Glomerular endothelial cell (primary cell): ENCODE results near the gene FRAS1. TPM values are rescaled to one million over a fixed set of nuclear protein-coding genes. Genes with fewer than 3 reads are reported as not detected.
"Not testable (repeated sequence)": the region's sequence is repeated elsewhere in the genome, so short reads cannot be mapped to it uniquely, and the experiment has no call there.

Source experiments
- DNase-seq: peaks from one replicate; pipeline ENCODE4 v3.0.0-alpha.2; 2011; ENCODE audit warnings: low read depth, low spot score; ENCODE audit errors: extremely low read depth
- total RNA-seq: library from RNA; depleted of rRNA; stranded (reverse); fragments of >200 nt; gene quantifications from 2 replicates; pipeline ENCODE4 v1.2.3, GENCODE V29; 2015

FRAS1 gene
- total RNA-seq, 1 donor from 2014 or later: 7.2 TPM

GRCh38 chr4:78320349-78320935, 263.3 kb downstream of the FRAS1 start:
- DNase-seq: no peak

GRCh38 chr4:78322032-78322431, 264.9 kb downstream of the FRAS1 start:
- no peak for DNase-seq

DNA sequence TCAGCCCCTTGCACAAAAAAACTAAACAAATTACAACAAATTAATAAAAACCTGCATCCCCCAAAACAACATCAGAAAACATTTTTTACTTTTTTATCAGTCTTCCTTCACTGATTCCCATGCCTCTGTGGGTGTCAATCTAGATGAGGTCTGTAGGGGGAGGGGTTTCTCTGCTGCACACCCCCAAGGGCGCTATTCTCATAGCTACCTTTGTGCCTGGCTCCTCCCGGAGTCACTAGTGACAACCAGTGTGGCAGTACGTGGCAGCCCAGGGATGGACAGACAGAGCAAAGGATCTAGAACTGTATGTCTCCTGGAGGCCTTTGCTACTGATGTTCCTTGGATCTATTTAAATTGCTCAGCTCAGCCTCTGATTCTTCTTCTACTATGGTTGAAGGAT, 266.3 kb downstream of the FRAS1 start:
- no peak for DNase-seq

DNA sequence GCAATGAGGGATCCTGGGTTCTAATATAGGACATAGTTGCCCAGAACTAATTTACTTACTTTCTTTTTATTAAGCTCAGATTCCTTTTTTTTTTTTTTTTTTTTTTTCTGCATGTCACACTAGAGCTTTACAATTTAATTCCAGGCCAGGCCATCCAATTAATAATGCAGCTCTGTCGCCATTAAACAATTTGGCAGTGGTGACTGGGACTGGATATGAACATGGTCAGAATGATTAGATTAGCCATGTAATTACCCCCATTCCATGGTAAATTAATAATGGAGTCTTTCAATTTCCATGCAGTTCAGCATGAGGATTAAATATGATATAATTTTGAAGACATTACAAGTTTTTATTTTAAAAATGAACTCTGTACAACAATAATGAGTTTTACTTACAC, 267.5 kb downstream of the FRAS1 start:
- no peak for DNase-seq

- DNase-seq: no peak
Measured at GRCh38 chr4:78325271-78326157, 268.4 kb downstream of the FRAS1 start.

DNA sequence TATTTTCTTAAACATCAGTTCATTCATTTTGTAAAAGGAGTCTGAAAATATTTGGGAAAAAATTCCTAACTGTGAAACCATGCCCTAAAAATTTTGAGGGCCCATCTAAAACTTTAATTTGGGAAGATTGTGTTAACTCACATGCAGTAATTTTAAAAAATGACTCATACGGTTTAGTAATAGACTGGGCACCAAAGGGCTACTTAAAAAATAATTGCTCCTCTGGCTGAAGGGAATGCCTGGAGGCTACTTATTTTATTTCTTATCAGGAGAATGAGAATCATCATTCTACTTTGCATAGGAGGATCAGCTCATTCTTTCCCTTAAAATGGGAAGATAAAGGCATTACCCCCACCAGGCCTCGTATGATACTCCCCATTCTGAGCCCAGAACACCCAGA, 271.5 kb downstream of the FRAS1 start:
- not testable (repeated sequence) for DNase-seq

- DNase-seq: no peak
Measured at GRCh38 chr4:78331186-78331585, 274.1 kb downstream of the FRAS1 start.

GRCh38 chr4:78331965-78332364, 274.8 kb downstream of the FRAS1 start:
- DNase-seq: no peak

DNA sequence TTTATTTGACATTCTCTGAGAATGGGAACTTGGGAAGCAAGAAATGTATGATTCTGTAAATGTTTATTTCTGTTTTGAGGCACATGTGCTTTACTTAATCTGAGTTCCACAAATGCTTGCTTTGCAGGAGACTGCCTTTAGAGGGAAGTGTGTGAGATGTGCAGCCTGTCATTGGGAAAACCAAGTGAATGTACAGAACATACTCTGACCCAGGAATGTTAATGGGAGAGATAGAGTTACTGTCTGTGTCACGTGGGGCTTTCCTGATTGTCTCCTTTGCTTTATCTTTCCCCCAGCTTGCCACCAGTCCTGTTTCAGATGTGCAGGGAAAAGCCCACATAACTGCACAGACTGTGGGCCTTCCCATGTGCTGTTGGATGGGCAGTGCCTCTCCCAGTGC, 275.9 kb downstream of the FRAS1 start:
- DNase-seq: no peak

GRCh38 chr4:78336093-78336943, 279.2 kb downstream of the FRAS1 start:
- DNase-seq: no peak

- DNase-seq: no peak
Measured at GRCh38 chr4:78337244-78338020, 280.3 kb downstream of the FRAS1 start.

DNA sequence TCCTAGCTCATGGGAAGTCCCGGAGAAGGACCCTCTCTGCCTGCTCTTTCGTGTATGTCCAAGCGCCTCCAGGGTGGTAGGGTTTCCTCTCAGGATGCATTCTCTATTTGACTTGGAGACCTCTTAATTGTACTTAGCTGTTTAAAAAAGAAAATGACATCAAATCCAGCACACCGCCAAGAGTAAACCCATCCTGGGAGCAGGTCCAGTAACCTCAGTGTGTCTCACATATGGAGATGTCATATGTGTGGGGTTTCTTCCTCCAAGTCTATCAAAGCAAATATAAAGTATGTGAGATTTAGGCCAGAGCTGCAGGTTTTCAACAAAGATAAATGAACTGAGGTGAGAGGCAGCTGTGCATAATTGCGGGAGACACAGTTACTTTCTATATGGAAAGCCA, 285.0 kb downstream of the FRAS1 start:
- no peak for DNase-seq

GRCh38 chr4:78343682-78344081, 286.6 kb downstream of the FRAS1 start:
- no peak for DNase-seq

DNA sequence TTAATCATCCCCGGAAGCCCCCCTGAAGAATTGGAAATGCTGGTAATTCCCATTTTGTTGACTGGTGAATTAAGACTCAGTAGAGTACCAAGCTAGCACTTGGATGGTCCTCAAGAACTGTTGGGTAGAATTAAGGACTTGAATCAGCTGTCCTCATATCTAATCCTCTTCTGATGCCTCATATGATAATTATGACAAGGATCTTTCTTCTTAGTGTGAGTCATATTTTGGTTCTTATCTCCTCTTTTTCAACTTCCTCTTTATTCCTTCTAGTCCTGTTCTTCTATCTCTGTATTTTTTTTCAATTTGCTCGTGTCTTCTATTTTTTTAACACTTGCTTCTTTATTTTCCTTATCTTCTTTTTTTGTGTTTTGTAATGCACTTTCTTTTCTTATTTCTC, 288.1 kb downstream of the FRAS1 start:
- no peak for DNase-seq

DNA sequence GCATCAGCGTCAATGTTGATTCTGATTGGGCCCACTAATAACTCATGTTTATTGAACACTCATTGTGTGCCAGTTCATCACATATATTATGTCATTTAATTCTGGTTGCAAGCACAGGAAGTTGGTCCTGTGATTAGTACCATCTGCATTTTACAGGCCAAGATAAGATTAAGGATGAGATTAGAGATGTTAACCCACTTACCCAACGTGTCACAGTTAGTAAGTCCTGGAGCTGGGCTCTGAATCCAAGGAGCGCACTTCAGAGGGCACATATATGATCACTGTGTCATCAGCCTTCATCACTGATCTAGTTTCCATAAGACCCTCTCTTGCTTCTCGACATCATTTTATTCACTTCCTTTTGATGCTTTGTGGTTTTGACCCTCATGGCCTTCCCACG, 289.1 kb downstream of the FRAS1 start:
- no peak for DNase-seq

- DNase-seq: no peak
Measured at GRCh38 chr4:78347527-78347926, 290.4 kb downstream of the FRAS1 start.

DNA sequence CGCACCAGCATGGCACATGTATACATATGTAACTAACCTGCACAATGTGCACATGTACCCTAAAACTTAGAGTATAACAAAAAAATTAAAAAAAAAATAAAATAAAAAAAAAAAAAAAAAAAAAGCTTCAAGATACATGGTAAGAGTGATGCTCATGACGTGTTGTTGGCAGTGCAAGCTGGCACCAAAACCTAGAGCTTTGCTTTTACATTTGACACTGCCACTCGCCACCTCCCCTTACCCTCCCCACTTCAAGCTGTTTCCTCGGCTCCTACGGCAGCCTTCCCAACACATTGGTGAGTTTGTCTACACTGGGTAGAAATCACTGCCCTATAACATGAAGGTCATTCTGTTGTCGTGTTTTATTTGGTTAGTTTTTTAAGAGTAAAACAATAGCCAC, 296.8 kb downstream of the FRAS1 start:
- no peak for DNase-seq

DNA sequence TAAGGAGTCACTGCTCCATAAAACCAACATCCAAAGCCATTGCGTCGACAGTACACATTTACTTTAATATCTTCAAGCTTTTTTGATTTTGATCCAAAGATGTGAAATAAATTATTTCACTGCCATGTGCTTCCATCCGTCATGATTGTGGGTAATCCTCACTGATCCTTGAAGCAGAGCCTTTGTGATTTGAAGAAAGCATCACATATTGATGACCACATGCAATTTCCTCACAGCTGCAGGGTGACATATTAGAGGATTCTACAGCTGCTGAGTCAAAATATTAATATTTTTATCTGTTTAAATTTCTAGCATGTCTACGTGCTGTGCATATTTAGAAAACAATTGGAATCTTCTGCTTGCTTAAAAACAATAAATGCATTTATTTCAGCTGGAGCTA, 297.7 kb downstream of the FRAS1 start:
- no peak for DNase-seq

GRCh38 chr4:78355306-78355705, 298.2 kb downstream of the FRAS1 start:
- DNase-seq: no peak

- DNase-seq: no peak
Measured at GRCh38 chr4:78356251-78356786, 299.2 kb downstream of the FRAS1 start.
